H1 (cell line): ENCODE results near the gene NFATC4. TPM values are rescaled to one million over a fixed set of nuclear protein-coding genes. Genes with fewer than 3 reads are reported as not detected.

ENCODE experiments used
- BACH1 ChIP-seq: IDR thresholded peaks from 2 replicates; pipeline ENCODE4 v1.6.1; 2012; ENCODE audit warnings: low read length, improper control_type of control experiment
- CHD2 ChIP-seq: IDR thresholded peaks from 2 replicates; pipeline ENCODE4 v1.6.1; 2012; ENCODE audit warnings: low read length, improper control_type of control experiment
- E2F6 ChIP-seq: IDR thresholded peaks from 2 replicates; pipeline ENCODE4 v1.6.1; 2012; ENCODE audit warnings: inconsistent platforms
- EZH2 ChIP-seq: fragments of 200-600 bp; sonication (generic); IDR thresholded peaks from 2 replicates; pipeline ENCODE4 v1.7.1; 2012; ENCODE audit warnings: low read depth, mild to moderate bottlenecking, moderate library complexity, low read length, inconsistent platforms; ENCODE audit not compliant: severe bottlenecking
- JUN ChIP-seq: IDR thresholded peaks from 2 replicates; pipeline ENCODE4 v1.6.1; 2011; ENCODE audit warnings: low read depth, mild to moderate bottlenecking, improper control_type of control experiment, low read length
- KDM4A ChIP-seq: IDR thresholded peaks from one replicate; pipeline ENCODE4 v1.7.1; 2012; ENCODE audit warnings: low read depth, mild to moderate bottlenecking, moderate library complexity, low read length, inconsistent platforms; ENCODE audit not compliant: severe bottlenecking
- NANOG ChIP-seq: IDR thresholded peaks from 2 replicates; pipeline ENCODE4 v1.6.1; 2011; ENCODE audit warnings: low read length, low read depth, mild to moderate bottlenecking, inconsistent platforms; ENCODE audit not compliant: insufficient read depth, poor library complexity, severe bottlenecking
- PHF8 ChIP-seq: fragments of 200-600 bp; sonication (generic); conservative IDR thresholded peaks from 2 replicates; pipeline ENCODE4 v1.7.1; 2012; ENCODE audit warnings: low read depth, mild to moderate bottlenecking, inconsistent platforms, low read length, moderate library complexity
- POLR2AphosphoS5 ChIP-seq: IDR thresholded peaks from 2 replicates; pipeline ENCODE4 v1.6.1; 2011; ENCODE audit warnings: low read depth, low read length
- RFX5 ChIP-seq: IDR thresholded peaks from 2 replicates; pipeline ENCODE4 v1.6.1; 2011; ENCODE audit warnings: low read depth, low read length, improper control_type of control experiment, borderline replicate concordance
- RNF2 ChIP-seq: fragments of 200-900, 300-1000 bp; sonication (generic); IDR thresholded peaks from 2 replicates; pipeline ENCODE4 v1.7.1; 2016; ENCODE audit warnings: borderline replicate concordance, low read depth, mild to moderate bottlenecking, antibody characterized with exemption, low read length; ENCODE audit not compliant: poor library complexity, severe bottlenecking; ENCODE audit errors: missing control alignments
- SAP30 ChIP-seq: fragments of 300-600 bp; sonication (generic); IDR thresholded peaks from 2 replicates; pipeline ENCODE4 v1.7.1; 2012; ENCODE audit warnings: low read length, moderate library complexity, mild to moderate bottlenecking, inconsistent platforms; ENCODE audit not compliant: insufficient read depth, insufficient replicate concordance
- SIN3A ChIP-seq, 2 experiments: IDR thresholded peaks in 1 of 2; conservative IDR thresholded peaks in 1 of 2; 2 replicates each; pipeline ENCODE4 v1.6.1; 2011 to 2012; ENCODE audit warnings: low read length in 2 of 2, improper control_type of control experiment in 1 of 2, low read depth in 1 of 2, mild to moderate bottlenecking in 1 of 2
- SIRT6 ChIP-seq: IDR thresholded peaks from one replicate; pipeline ENCODE4 v1.7.1; 2012; ENCODE audit warnings: low read length, inconsistent platforms
- TAF7 ChIP-seq: optimal IDR thresholded peaks from 2 replicates; pipeline ENCODE3; 2011; ENCODE audit warnings: low read depth, mild to moderate bottlenecking, inconsistent platforms, low read length, moderate library complexity, borderline replicate concordance
- polyA plus RNA-seq, 7 experiments: library from polyadenylated mRNA; depleted of rRNA in 3 of 7; stranded (reverse) in 5 of 7; unstranded in 2 of 7; fragments of >200 nt in 5 of 7; fragments of 200-250 nt in 2 of 7; gene quantifications; 1 replicate in 5 of 7; 2 replicates in 1 of 7; 4 replicates in 1 of 7; pipeline versions ENCODE4 v1.2.1 to v1.2.3, GENCODE V29; 2011 to 2013; ENCODE audit warnings: missing spikeins in 2 of 7, mixed read lengths in 2 of 7
- total RNA-seq: library from RNA; stranded (reverse); fragmentation: NEBNext Ultra II Directional; extraction: Animal tissue kit (Norgen Biotek cat#: 25700); gene quantifications from 2 replicates; pipeline ENCODE4 v1.2.1, GENCODE V29; 2021

Gene NFATC4
- total and polyA plus RNA-seq, 2 of the 8 experiments (the other 6 are each of a cell fraction or from before 2014, with no cell fraction given): 47.3 to 50.3 TPM

- TF ChIP-seq SIRT6: no peak
- TF ChIP-seq KDM4A: peak; percentile 85
- TF ChIP-seq EZH2: no peak
- TF ChIP-seq SAP30: no peak
- TF ChIP-seq PHF8: no peak
- no peak for TF ChIP-seq RFX5
- TF ChIP-seq TAF7: no peak
- no peak for TF ChIP-seq CHD2
- no peak for TF ChIP-seq POLR2AphosphoS5
- peak; percentile 95 for TF ChIP-seq E2F6
- no peak for TF ChIP-seq NANOG
- no peak for TF ChIP-seq JUN
- TF ChIP-seq RNF2: no peak
- TF ChIP-seq SIN3A (conservative IDR thresholded peaks at IDR 0.05 in 1 of 2, IDR thresholded peaks at IDR 0.05 in 1 of 2; ENCODE audit: low read depth in 1 of 2, low read length in 2 of 2): no peak
- 0 out of 2 replicates have a peak, but pooled peaks have one; percentile 44 for TF ChIP-seq BACH1
Measured at GRCh38 chr14:24332268-24332993, 35.6 kb upstream of the NFATC4 start (continued).
